Omental fat pad (tissue), 4 donors: Measurements from ENCODE around the gene BATF3. TPM values are rescaled to one million over a fixed set of nuclear protein-coding genes. Genes with fewer than 3 reads are reported as not detected.
"Not testable (repeated sequence)": the region's sequence is repeated elsewhere in the genome, so short reads cannot be mapped to it uniquely, and the experiment has no call there.

Experiments used
- ATAC-seq: fragments of 150-250 bp; one replicate; pipeline ENCODE4 v1.9.1; 2016; ENCODE audit warnings: mild to moderate bottlenecking, moderate library complexity; ENCODE audit not compliant: low FRiP score
- DNase-seq: peaks from one replicate; pipeline ENCODE4 v3.0.0-alpha.2; 2019; ENCODE audit warnings: low spot score
- total RNA-seq, 4 donors: library from RNA; depleted of rRNA; stranded (reverse); fragments of >200 nt; gene quantifications; one replicate each; pipeline ENCODE4 v1.1.0, GENCODE V29; 2016
- TF ChIP-seq, protein P1 (sequence below), 3 donors: fragments of 450-650 bp; IDR thresholded peaks; one replicate each; pipeline ENCODE4 v1.5.1; 2016 to 2017; ENCODE audit warnings: antibody characterized with exemption in 3 of 3, mild to moderate bottlenecking in 3 of 3, moderate library complexity in 2 of 3

Gene BATF3
- total RNA-seq, 4 donors from 2014 or later, result 4.1 to 48.9 (median 4.8) TPM

DNA sequence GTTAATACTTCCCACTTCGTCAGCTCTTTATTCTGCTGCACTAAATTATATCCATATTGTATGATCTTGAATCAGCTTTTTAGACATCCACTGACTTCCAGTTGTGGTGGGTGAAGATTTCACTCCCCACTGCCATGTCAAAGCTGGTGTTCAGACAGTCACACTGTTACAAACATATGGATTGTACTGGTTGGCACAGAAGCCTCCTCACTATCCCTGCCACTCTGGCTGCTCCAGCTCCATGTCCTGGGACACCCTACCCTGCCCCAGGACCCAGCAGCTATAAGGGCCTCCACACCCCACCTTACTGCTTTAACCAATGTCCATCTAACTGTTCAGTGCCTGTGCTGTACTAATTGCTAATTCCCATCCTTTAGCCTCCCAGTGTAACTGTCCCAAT, 32.0 kb upstream of the BATF3 start:
- TF ChIP-seq, protein P1, sequence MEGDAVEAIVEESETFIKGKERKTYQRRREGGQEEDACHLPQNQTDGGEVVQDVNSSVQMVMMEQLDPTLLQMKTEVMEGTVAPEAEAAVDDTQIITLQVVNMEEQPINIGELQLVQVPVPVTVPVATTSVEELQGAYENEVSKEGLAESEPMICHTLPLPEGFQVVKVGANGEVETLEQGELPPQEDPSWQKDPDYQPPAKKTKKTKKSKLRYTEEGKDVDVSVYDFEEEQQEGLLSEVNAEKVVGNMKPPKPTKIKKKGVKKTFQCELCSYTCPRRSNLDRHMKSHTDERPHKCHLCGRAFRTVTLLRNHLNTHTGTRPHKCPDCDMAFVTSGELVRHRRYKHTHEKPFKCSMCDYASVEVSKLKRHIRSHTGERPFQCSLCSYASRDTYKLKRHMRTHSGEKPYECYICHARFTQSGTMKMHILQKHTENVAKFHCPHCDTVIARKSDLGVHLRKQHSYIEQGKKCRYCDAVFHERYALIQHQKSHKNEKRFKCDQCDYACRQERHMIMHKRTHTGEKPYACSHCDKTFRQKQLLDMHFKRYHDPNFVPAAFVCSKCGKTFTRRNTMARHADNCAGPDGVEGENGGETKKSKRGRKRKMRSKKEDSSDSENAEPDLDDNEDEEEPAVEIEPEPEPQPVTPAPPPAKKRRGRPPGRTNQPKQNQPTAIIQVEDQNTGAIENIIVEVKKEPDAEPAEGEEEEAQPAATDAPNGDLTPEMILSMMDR (IDR thresholded peaks at IDR 0.05), result no peak
- ATAC-seq (no peak), DNase-seq (no peak)

DNA sequence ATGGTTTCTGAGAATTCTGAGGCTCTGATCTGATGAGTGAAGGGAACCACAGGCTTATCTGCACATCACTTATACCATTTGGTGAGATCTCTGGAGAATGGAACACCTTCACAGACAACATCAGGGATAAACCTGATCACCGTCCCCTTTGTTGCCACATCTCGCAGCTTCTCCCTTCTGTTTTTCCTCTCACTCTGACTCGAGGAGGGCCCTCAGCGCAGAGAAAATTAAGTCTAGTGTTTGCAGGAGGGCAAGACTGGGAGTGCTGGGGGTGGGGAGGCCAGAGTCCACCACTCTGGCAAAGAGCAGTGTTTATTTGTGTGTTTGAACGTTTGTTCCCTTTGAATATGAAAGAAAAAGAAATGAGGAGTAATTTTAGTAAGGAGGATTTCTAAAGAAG, 29.0 kb upstream of the BATF3 start:
- TF ChIP-seq, protein P1 (IDR thresholded peaks at IDR 0.05), result no peak
- no peak for ATAC-seq
- DNase-seq, result no peak

DNA sequence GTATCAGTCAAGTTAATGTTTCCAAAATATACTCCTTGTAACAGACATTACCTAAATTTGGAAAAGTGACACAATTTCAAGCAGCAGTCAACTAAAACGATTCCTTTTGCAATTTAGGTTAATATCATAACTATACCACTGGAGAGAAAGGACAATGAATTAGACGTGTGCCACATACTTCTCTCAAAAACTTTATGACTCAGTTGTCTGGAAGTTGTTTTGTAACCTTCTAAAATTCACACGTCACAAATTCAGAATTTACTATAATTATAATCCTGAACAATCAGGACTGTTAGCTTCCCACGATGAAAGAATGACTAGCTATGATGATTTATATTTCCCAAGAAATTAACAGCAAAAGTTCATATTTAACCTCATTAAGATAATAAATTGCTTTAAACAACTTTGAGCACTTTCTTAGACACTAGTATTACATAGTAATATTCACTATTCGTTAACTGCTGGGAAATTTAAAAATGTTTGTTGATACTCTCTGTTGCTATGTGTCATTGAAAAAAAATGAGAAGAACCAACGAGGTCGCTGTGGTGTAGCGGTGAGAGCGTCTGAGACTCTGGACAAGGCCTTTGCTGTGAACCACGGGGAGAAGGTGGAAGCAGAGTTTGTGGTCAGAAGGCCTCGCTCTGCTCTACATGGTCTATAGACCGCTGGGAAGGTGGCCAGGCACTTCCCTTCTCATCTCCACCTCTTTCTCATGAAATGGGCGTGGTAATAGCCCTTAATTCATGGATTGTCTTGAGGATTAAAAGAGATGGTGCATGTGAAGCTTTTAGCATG, 27.9 kb upstream of the BATF3 start:
- TF ChIP-seq, protein P1 (IDR thresholded peaks at IDR 0.05), result no peak
- DNase-seq (no peak), ATAC-seq (no peak)

DNA sequence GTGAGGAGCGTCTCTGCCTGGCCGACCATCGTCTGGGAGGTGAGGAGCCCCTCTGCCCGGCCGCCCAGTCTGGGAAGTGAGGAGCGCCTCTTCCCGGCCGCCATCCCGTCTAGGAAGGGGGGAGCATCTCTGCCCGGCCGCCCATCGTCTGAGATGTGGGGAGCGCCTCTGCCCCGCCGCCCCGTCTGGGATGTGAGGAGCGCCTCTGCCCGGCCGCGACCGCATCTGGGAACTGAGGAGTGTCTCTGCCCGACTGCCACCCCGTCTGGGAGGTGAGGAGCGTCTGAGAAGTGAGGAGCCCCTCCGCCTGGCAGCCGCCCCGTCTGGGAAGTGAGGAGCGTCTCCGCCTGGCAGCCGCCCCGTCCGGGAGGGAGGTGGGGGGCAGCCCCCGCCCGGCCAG, 25.0 kb upstream of the BATF3 start:
- not testable (repeated sequence) for DNase-seq, ATAC-seq

DNA sequence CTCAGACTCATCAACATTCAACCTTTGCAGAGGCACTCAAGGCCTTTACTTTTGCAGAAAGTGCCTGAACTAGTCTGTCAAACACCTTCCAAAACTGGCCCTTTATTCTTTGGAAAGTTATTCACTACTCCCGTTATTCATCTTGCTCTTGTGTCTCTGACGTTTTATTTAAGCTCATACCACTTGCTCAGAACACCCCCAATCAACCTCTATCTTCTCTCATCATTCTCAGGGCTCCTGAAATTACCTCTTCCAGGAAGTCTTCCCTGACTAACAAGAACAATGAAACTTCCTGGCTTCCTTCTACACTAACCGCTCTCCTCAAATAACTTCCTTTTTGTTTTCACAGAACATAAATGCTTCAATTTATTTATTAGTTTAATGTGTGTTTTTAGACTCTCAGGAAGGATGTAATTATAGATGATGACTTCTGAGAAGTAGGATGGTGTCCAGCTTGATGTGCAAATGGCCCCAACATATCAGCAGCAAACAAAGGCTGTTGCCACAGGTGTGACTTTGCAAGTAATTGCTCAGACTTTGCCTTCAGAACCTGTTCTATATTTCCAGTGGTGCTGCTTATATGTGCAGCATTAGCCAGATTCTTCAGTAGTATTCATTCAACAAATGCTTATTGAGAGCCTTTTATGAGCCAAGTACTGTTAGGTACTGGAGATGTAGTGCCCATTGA, 22.8 kb upstream of the BATF3 start:
- TF ChIP-seq, protein P1 (IDR thresholded peaks at IDR 0.05), result no peak
- ATAC-seq (no peak), DNase-seq (no peak)

DNA sequence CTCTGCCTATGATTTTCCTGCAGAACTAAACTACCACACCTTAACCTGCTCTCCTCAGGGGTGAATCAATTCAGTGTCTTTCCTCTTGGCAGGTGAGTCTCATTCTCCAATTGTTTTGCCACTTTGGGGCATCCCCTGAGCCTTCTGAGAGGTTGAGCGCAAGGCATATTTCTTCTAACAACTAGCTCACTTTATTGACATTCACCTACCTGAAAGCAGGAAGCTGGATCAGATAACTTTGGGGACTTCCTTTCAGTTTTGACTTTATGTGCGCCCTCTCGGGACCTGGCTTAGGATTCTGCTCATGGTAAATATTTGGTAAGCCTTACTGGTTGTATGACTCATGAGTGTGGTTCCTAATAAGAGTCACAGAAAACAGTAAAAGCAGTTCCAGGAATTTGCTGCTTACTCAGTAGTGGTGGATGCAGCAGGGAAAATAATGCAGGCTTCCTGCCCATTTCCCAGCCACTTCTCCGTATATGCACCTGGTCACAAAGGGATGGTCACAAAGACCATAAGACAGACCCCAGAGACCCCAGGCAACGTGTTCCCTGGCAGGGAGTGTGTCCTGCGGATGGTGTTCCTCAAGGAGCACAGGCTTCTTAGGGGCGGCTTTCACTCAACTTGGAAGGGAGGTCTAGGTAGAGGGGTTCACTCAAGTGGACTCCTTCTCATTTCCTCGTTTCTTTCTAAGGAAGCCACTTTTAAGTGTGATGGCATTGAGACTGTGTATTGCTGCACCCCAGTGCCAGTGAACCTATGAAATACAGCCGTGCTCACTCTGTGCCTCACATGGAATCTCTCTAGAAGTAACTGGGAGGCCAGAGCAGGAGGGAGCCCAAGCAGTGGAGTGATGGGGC, 22.0 kb upstream of the BATF3 start:
- TF ChIP-seq, protein P1 (IDR thresholded peaks at IDR 0.05), result no peak
- DNase-seq (no peak), ATAC-seq (no peak)

DNA sequence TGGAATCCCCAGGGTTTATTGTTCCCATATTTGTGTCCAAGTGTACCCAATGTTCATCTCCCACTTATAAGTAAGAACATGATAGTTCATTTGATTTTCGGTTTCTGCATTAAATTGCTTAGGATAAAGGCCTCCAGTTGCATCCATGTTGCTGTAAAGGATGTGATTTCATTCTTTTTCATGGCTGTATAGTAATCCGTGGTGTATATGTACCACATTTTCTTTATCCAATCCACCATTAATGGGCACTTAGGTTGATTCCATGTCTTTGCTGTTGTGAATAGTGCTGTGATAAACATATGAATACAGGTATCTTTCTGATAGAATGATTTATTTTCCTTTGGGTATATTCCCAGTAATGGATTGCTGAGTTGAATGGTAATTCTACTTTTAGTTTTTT, 20.0 kb upstream of the BATF3 start:
- no peak for DNase-seq
- TF ChIP-seq, protein P1 (IDR thresholded peaks at IDR 0.05), result no peak
- no peak for ATAC-seq
